ENCODE measurements around the gene FAM9C. TPM values are rescaled to one million over a fixed set of nuclear protein-coding genes. Genes with fewer than 3 reads are reported as not detected.
A peak's percentile ranks its signal among the peaks of the same experiment; 100 is the strongest.

FAM9C gene
- total RNA-seq, 4 donors from 2014 or later, result not detected

GRCh38 chrX:13081395-13082205, 37.2 kb upstream of the FAM9C start:
- H3K36me3 ChIP-seq, result no peaks in the 10 kb centered on the region
- in situ Hi-C loops (cut with MboI; ENCODE audit: low sequenced_read_pairs in 4 of 4) (no loop called here), intact Hi-C loops (cut with DNase I; ENCODE audit: low total_unique reads) (no loop called here)
- DNase-seq (no peak), ATAC-seq (no peak)
- TF ChIP-seq CTCF (IDR thresholded peaks at IDR 0.05 in 4 of 5, conservative IDR thresholded peaks at IDR 0.05 in 1 of 5) (no peak), POLR2A (IDR thresholded peaks at IDR 0.05) (no peak)
- H3K27me3 ChIP-seq, result no peaks in the 10 kb centered on the region
- H3K4me1 ChIP-seq, result no peaks in the 10 kb centered on the region
- peak overlapping the region in 1 of 4 donors; percentile 22 for H3K27ac ChIP-seq
- H3K9me3 ChIP-seq, result no peaks in the 10 kb centered on the region
- no peak overlapping the region for H3K4me3 ChIP-seq

GRCh38 chrX:13080128-13080795, 35.8 kb upstream of the FAM9C start:
- in situ Hi-C loops (cut with MboI; ENCODE audit: low sequenced_read_pairs in 4 of 4), result no loop called here

DNA sequence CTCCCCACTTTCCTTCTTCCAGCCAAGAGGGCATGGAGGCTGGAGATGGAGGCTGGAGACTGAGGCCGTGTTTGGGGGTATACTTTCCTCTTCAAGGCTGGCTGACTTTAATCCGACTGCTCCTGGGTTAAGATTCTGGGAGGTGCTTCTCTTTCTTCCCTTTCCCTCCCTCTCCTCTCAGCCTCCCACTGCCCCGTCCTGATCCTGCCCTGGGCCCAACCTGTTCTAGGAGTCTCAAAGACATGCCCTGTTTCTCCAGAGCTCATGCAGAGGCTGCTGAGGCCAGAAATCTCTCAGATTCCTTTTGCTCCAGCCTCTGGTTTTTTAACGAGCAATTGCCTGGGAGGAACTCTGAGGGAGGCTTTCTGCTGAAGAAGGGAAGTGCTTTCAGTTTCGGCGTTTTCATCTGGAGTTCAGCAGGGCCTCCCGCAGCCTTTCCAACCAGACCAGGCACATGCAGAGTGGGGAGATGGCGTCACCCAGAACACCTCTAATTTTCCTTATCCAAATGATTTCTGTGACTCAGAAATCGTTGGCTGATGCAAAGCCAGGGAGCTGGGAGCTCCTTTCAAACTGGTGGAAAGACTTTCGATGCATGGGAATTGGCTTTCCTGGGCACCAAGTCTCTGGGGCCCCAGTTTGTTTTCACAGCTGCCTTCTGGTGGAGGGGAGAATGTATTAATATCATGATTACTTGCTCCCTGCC, 34.5 kb upstream of the FAM9C start:
- in situ Hi-C loops (cut with MboI; ENCODE audit: low sequenced_read_pairs in 4 of 4), result no loop called here
- H3K4me1 ChIP-seq, result no peaks in the 10 kb centered on the region
- DNase-seq, result peak; percentile 14 to 28
- intact Hi-C loops (cut with DNase I; ENCODE audit: low total_unique reads), result no loop called here
- no peaks in the 10 kb centered on the region for H3K27me3 ChIP-seq
- TF ChIP-seq CTCF (IDR thresholded peaks at IDR 0.05 in 4 of 5, conservative IDR thresholded peaks at IDR 0.05 in 1 of 5), result no peak
- TF ChIP-seq POLR2A (IDR thresholded peaks at IDR 0.05), result no peak
- no peaks in the 10 kb centered on the region for H3K36me3 ChIP-seq
- H3K27ac ChIP-seq, result peak overlapping the region; percentile 52 to 75 (median 62)
- ATAC-seq, result peak; percentile 52 to 64
- H3K4me3 ChIP-seq, result no peak overlapping the region
- no peaks in the 10 kb centered on the region for H3K9me3 ChIP-seq

More at GRCh38 chrX:13080128-13080795, 35.8 kb upstream of the FAM9C start:
- Histone ChIP-seq H3K4me3 (no peak overlapping the region), H3K36me3 (no peaks in the 10 kb centered on the region), H3K27me3 (no peaks in the 10 kb centered on the region), H3K4me1 (no peaks in the 10 kb centered on the region), H3K9me3 (no peaks in the 10 kb centered on the region), H3K27ac (no peak overlapping the region)
- TF ChIP-seq CTCF (IDR thresholded peaks at IDR 0.05 in 4 of 5, conservative IDR thresholded peaks at IDR 0.05 in 1 of 5), result no peak
- no peak for TF ChIP-seq POLR2A (IDR thresholded peaks at IDR 0.05)
- no peak for ATAC-seq
- no peak for DNase-seq
- intact Hi-C loops (cut with DNase I; ENCODE audit: low total_unique reads), result no loop called here

DNA sequence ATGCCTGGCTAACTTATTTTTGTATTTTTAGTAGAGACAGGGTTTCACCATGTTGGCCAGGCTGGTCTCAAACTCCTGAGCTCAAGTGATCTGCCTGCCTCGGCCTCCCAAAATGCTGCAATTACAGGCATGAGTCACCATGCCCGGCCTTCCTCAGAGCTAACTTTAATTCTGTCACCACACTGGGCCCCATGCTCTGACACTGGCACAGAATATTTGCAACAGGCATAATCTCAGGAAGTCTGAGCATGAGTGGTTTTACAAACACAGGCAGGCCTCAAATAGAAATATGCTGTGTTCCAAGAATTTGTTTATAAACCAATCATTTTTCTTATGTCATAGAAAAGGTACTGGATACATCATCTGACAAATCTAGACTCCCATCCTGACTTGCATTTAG, 32.7 kb upstream of the FAM9C start:
- Histone ChIP-seq H3K27ac (no peak overlapping the region), H3K4me3 (no peak overlapping the region), H3K36me3 (no peaks in the 10 kb centered on the region), H3K4me1 (no peaks in the 10 kb centered on the region), H3K9me3 (no peaks in the 10 kb centered on the region), H3K27me3 (peaks cover 0 to 5% (median 0%) of the 10 kb centered on the region in 3 donors)
- DNase-seq (no peak), ATAC-seq (no peak)
- in situ Hi-C loops (cut with MboI; ENCODE audit: low sequenced_read_pairs in 4 of 4) (no loop called here), intact Hi-C loops (cut with DNase I; ENCODE audit: low total_unique reads) (no loop called here)
- TF ChIP-seq POLR2A (IDR thresholded peaks at IDR 0.05), result no peak
- TF ChIP-seq CTCF (IDR thresholded peaks at IDR 0.05 in 4 of 5, conservative IDR thresholded peaks at IDR 0.05 in 1 of 5), result no peak
